K562 (cell line): ENCODE measurements around the gene EFHD2.

Source experiments
- BRD4 ChIP-seq: fragments of 200-600 bp; sonication (generic); IDR thresholded peaks from 2 replicates; pipeline ENCODE4 v1.6.1; 2017; ENCODE audit warnings: inconsistent platforms
- CTBP1 ChIP-seq: fragments of 450-650 bp; IDR thresholded peaks from 2 replicates; pipeline ENCODE4 v1.6.1; 2016; ENCODE audit warnings: borderline replicate concordance
- FOXM1 ChIP-seq, 2 experiments: fragments of 450-650 bp in 1 of 2; sonication (generic) in 1 of 2; formaldehyde crosslinking in 1 of 2; IDR thresholded peaks; 2 replicates each; pipeline versions ENCODE4 v1.6.1 to v1.9.0; 2017 to 2022; ENCODE audit warnings: low read depth in 2 of 2, mild to moderate bottlenecking in 2 of 2, missing genetic modification reagents in 1 of 2, moderate library complexity in 1 of 2
- HDAC2 ChIP-seq: fragments of 450-650 bp; IDR thresholded peaks from 2 replicates; pipeline ENCODE4 v1.6.1; 2016; ENCODE audit warnings: mild to moderate bottlenecking
- KDM2B ChIP-seq: fragments of 250-450 bp; sonication (Bioruptor Pico); IDR thresholded peaks from 2 replicates; pipeline ENCODE4 v1.8.0; 2021; ENCODE audit warnings: mild to moderate bottlenecking, moderate library complexity
- USF2 ChIP-seq: sonication (generic); formaldehyde crosslinking; IDR thresholded peaks from 2 replicates; pipeline ENCODE4 v1.5.0; 2020; ENCODE audit warnings: missing genetic modification reagents
- TF ChIP-seq, protein P1 (sequence below): sonication (generic); formaldehyde crosslinking; IDR thresholded peaks from 2 replicates; pipeline ENCODE4 v1.8.0; 2022; ENCODE audit warnings: mild to moderate bottlenecking, missing genetic modification reagents
- TF ChIP-seq, protein P2 (sequence below): fragments of 150-350 bp; conservative IDR thresholded peaks from 2 replicates; pipeline ENCODE4 v1.6.1; 2014; ENCODE audit warnings: low read length

- TF ChIP-seq, protein P1, sequence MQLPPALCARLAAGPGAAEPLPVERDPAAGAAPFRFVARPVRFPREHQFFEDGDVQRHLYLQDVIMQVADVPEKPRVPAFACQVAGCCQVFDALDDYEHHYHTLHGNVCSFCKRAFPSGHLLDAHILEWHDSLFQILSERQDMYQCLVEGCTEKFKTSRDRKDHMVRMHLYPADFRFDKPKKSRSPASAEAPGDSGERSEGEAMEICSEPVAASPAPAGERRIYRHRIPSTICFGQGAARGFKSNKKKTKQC (CRISPR knock-in tag): no peak
- TF ChIP-seq, protein P2, sequence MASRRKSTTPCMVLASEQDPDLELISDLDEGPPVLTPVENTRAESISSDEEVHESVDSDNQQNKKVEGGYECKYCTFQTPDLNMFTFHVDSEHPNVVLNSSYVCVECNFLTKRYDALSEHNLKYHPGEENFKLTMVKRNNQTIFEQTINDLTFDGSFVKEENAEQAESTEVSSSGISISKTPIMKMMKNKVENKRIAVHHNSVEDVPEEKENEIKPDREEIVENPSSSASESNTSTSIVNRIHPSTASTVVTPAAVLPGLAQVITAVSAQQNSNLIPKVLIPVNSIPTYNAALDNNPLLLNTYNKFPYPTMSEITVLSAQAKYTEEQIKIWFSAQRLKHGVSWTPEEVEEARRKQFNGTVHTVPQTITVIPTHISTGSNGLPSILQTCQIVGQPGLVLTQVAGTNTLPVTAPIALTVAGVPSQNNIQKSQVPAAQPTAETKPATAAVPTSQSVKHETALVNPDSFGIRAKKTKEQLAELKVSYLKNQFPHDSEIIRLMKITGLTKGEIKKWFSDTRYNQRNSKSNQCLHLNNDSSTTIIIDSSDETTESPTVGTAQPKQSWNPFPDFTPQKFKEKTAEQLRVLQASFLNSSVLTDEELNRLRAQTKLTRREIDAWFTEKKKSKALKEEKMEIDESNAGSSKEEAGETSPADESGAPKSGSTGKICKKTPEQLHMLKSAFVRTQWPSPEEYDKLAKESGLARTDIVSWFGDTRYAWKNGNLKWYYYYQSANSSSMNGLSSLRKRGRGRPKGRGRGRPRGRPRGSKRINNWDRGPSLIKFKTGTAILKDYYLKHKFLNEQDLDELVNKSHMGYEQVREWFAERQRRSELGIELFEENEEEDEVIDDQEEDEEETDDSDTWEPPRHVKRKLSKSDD: no peak
- TF ChIP-seq KDM2B: no peak
- TF ChIP-seq USF2 (CRISPR knock-in tag): no peak
- no peak for TF ChIP-seq FOXM1 (IDR thresholded peaks at IDR 0.05; ENCODE audit: low read depth)
- no peak for TF ChIP-seq FOXM1 (CRISPR knock-in tag; IDR thresholded peaks at IDR 0.05; ENCODE audit: low read depth)
- TF ChIP-seq BRD4: no peak
- no peak for TF ChIP-seq CTBP1
- TF ChIP-seq HDAC2: no peak
These were observed 46.7 kb downstream of the EFHD2 start, which contains the start of gene CELA2A for GRCh38 chr1:15456313-15456954.
